ENCODE measurements around the gene EXOSC2. TPM values are rescaled to one million over a fixed set of nuclear protein-coding genes. Genes with fewer than 3 reads are reported as not detected.

EXOSC2 gene
- total and polyA plus RNA-seq, 2 of the 13 experiments (the other 11 are each of a cell fraction or from before 2014, with no cell fraction given): 27.5 to 63.8 TPM

DNA sequence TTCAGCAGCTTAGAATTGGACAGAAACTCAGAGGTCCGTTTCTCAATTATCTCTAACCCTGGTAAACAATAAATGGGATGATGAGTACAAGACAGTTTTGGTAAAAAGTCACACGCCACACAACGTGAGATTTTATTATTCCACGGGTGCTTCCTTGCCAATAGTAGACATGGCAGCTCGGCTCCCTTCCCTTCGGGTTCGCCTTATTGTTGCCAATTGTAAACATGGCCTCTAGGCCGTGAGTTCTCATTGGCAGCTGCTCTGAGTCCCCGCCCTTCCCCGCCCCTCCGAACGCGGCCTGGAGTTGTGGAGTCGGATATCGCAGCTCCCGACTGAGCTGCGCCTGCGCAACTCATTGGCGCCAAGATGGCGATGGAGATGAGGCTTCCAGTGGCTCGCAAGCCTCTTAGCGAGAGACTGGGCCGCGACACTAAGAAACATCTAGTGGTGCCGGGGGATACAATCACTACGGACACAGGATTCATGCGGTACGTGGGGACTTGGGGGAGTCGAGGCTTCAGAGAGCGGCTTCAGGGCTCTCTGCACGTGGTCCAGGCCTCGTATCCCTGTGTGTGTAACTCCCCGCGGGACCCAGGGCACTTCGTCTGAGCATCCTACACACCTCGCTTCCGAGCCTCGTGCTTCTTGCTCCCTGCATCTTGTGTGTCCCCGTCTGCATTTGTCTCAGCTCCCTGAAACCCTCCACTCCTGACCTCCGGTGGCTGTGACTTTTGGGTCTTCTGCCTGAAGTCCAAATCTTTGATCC is at the start of gene EXOSC2 (continued):
- TF ChIP-seq ZFP36 (IDR thresholded peaks at IDR 0.05; ENCODE audit: borderline replicate concordance, low read depth, low read length, partially characterized antibody) (no peak), ZNF773 (CRISPR knock-in tag; IDR thresholded peaks at IDR 0.05; ENCODE audit: borderline replicate concordance) (peak; percentile 86; the same call in 1 of the 2 replicates), RARA (CRISPR knock-in tag; IDR thresholded peaks at IDR 0.05) (no peak), EHMT2 (IDR thresholded peaks at IDR 0.05; ENCODE audit: borderline replicate concordance, low read depth, low read length) (no peak), TCF12 (IDR thresholded peaks at IDR 0.05) (no peak), TCF12 (CRISPR knock-in tag; IDR thresholded peaks at IDR 0.05) (no peak), CHD4 (IDR thresholded peaks at IDR 0.05; ENCODE audit: borderline replicate concordance, low read length) (no peak), ZFP82 (CRISPR knock-in tag; IDR thresholded peaks at IDR 0.05; ENCODE audit: borderline replicate concordance) (peak; percentile 69; the same call in 1 of the 2 replicates), GABPB1 (CRISPR knock-in tag; IDR thresholded peaks at IDR 0.05) (peak; percentile 73), HNRNPL (IDR thresholded peaks at IDR 0.05; ENCODE audit: low read depth, low read length) (no peak), ZNF3 (CRISPR knock-in tag; IDR thresholded peaks at IDR 0.05) (no peak), ZNF782 (CRISPR knock-in tag; IDR thresholded peaks at IDR 0.05; ENCODE audit: borderline replicate concordance) (peak; percentile 76; the same call in 1 of the 2 replicates), SRSF9 (IDR thresholded peaks at IDR 0.05; ENCODE audit: borderline replicate concordance, insufficient read depth, low read depth, low read length, poor library complexity, severe bottlenecking) (no peak), ZNF75D (CRISPR knock-in tag; IDR thresholded peaks at IDR 0.05; ENCODE audit: borderline replicate concordance) (no peak), ZSCAN29 (CRISPR knock-in tag; conservative IDR thresholded peaks at IDR 0.05) (no peak), FOXK1 (CRISPR knock-in tag; IDR thresholded peaks at IDR 0.05; ENCODE audit: borderline replicate concordance, low read depth) (peak; percentile 99), NR1H2 (CRISPR knock-in tag; IDR thresholded peaks at IDR 0.05; ENCODE audit: borderline replicate concordance, low read depth) (no peak), ZNF616 (CRISPR knock-in tag; IDR thresholded peaks at IDR 0.05; ENCODE audit: low read depth) (no peak)
- TF ChIP-seq, protein P1, sequence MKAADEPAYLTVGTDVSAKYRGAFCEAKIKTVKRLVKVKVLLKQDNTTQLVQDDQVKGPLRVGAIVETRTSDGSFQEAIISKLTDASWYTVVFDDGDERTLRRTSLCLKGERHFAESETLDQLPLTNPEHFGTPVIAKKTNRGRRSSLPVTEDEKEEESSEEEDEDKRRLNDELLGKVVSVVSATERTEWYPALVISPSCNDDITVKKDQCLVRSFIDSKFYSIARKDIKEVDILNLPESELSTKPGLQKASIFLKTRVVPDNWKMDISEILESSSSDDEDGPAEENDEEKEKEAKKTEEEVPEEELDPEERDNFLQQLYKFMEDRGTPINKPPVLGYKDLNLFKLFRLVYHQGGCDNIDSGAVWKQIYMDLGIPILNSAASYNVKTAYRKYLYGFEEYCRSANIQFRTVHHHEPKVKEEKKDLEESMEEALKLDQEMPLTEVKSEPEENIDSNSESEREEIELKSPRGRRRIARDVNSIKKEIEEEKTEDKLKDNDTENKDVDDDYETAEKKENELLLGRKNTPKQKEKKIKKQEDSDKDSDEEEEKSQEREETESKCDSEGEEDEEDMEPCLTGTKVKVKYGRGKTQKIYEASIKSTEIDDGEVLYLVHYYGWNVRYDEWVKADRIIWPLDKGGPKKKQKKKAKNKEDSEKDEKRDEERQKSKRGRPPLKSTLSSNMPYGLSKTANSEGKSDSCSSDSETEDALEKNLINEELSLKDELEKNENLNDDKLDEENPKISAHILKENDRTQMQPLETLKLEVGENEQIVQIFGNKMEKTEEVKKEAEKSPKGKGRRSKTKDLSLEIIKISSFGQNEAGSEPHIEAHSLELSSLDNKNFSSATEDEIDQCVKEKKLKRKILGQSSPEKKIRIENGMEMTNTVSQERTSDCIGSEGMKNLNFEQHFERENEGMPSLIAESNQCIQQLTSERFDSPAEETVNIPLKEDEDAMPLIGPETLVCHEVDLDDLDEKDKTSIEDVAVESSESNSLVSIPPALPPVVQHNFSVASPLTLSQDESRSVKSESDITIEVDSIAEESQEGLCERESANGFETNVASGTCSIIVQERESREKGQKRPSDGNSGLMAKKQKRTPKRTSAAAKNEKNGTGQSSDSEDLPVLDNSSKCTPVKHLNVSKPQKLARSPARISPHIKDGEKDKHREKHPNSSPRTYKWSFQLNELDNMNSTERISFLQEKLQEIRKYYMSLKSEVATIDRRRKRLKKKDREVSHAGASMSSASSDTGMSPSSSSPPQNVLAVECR (CRISPR knock-in tag; IDR thresholded peaks at IDR 0.05; ENCODE audit: borderline replicate concordance): peak; percentile 95
- TF ChIP-seq, protein P2, sequence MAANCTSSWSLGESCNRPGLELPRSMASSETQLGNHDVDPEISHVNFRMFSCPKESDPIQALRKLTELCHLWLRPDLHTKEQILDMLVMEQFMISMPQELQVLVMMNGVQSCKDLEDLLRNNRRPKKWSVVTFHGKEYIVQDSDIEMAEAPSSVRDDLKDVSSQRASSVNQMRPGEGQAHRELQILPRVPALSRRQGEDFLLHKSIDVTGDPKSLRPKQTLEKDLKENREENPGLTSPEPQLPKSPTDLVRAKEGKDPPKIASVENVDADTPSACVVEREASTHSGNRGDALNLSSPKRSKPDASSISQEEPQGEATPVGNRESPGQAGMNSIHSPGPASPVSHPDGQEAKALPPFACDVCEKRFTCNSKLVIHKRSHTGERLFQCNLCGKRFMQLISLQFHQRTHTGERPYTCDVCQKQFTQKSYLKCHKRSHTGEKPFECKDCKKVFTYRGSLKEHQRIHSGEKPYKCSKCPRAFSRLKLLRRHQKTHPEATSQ (CRISPR knock-in tag; IDR thresholded peaks at IDR 0.05; ENCODE audit: borderline replicate concordance): no peak
- TF ChIP-seq, protein P3, sequence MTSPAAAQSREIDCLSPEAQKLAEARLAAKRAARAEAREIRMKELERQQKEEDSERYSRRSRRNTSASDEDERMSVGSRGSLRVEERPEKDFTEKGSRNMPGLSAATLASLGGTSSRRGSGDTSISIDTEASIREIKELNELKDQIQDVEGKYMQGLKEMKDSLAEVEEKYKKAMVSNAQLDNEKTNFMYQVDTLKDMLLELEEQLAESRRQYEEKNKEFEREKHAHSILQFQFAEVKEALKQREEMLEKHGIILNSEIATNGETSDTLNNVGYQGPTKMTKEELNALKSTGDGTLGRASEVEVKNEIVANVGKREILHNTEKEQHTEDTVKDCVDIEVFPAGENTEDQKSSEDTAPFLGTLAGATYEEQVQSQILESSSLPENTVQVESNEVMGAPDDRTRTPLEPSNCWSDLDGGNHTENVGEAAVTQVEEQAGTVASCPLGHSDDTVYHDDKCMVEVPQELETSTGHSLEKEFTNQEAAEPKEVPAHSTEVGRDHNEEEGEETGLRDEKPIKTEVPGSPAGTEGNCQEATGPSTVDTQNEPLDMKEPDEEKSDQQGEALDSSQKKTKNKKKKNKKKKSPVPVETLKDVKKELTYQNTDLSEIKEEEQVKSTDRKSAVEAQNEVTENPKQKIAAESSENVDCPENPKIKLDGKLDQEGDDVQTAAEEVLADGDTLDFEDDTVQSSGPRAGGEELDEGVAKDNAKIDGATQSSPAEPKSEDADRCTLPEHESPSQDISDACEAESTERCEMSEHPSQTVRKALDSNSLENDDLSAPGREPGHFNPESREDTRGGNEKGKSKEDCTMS (CRISPR knock-in tag; conservative IDR thresholded peaks at IDR 0.05): no peak
